Keratinocyte (primary cell): ENCODE results near the gene MLLT3. TPM values are rescaled to one million over a fixed set of nuclear protein-coding genes. Genes with fewer than 3 reads are reported as not detected.
A peak's percentile ranks its signal among the peaks of the same experiment; 100 is the strongest.

Source experiments
- DNase-seq: peaks from one replicate; pipeline ENCODE4 v3.0.0-alpha.2; 2011; ENCODE audit warnings: low read depth, missing footprints, low spot score
- FAIRE-seq: peaks from 2 replicates; lab custom pipeline; 2011; peaks lifted over from hg19 to GRCh38; lab: Jason Lieb, UNC
- H2AFZ ChIP-seq: 2 replicates; pipeline ENCODE4 v1.6.0; 2012; ENCODE audit warnings: low read length, control low read depth, inconsistent platforms; ENCODE audit not compliant: control insufficient read depth
- H3K27ac ChIP-seq: 2 replicates; pipeline ENCODE4 v1.5.1; 2011; ENCODE audit warnings: low read length; ENCODE audit not compliant: control insufficient read depth, insufficient read depth
- H3K27me3 ChIP-seq: 3 replicates; pipeline ENCODE4 v1.6.0; 2011; ENCODE audit warnings: low read length; ENCODE audit not compliant: control insufficient read depth, insufficient read depth; ENCODE audit errors: extremely low read depth
- H3K36me3 ChIP-seq, 2 experiments: 2 replicates in 1 of 2; 3 replicates in 1 of 2; pipeline ENCODE4 v1.5.1; 2011; ENCODE audit warnings: low read length in 2 of 2, mild to moderate bottlenecking in 1 of 2; ENCODE audit not compliant: control insufficient read depth in 2 of 2, insufficient read depth in 2 of 2; ENCODE audit errors: extremely low read depth in 1 of 2
- H3K4me1 ChIP-seq: 3 replicates; pipeline ENCODE4 v1.5.1; 2011; ENCODE audit warnings: low read length; ENCODE audit not compliant: control insufficient read depth, insufficient read depth; ENCODE audit errors: extremely low read depth
- H3K4me2 ChIP-seq: 3 replicates; pipeline ENCODE4 v1.6.0; 2011; ENCODE audit warnings: low read depth, low read length; ENCODE audit not compliant: control insufficient read depth, insufficient read depth; ENCODE audit errors: extremely low read depth
- H3K4me3 ChIP-seq, 3 experiments: fragments of 200-600 bp in 1 of 3; sonication (generic) in 1 of 3; 2 replicates in 2 of 3; 3 replicates in 1 of 3; pipeline ENCODE4 v1.5.1; 2011 to 2016; ENCODE audit warnings: low read length in 3 of 3, mild to moderate bottlenecking in 3 of 3, control low read depth in 2 of 3, inconsistent platforms in 1 of 3, low read depth in 1 of 3, mixed read lengths in 1 of 3, mixed run types in 1 of 3, moderate library complexity in 1 of 3; ENCODE audit not compliant: control insufficient read depth in 2 of 3, insufficient read depth in 2 of 3; ENCODE audit errors: extremely low read depth in 1 of 3
- H3K79me2 ChIP-seq: 2 replicates; pipeline ENCODE4 v1.6.0; 2012; ENCODE audit warnings: low read length; ENCODE audit not compliant: control insufficient read depth, insufficient read depth
- H3K9ac ChIP-seq: 3 replicates; pipeline ENCODE4 v1.6.0; 2011; ENCODE audit warnings: low read length; ENCODE audit not compliant: control insufficient read depth, insufficient read depth; ENCODE audit errors: extremely low read depth
- H3K9me1 ChIP-seq: 3 replicates; pipeline ENCODE4 v1.6.0; 2011; ENCODE audit warnings: low read length; ENCODE audit not compliant: control insufficient read depth, insufficient read depth; ENCODE audit errors: extremely low read depth
- H3K9me3 ChIP-seq: 2 replicates; pipeline ENCODE4 v1.5.1; 2012; ENCODE audit warnings: low read depth, low read length; ENCODE audit not compliant: control insufficient read depth
- H4K20me1 ChIP-seq: 3 replicates; pipeline ENCODE4 v1.6.0; 2011; ENCODE audit warnings: low read length; ENCODE audit not compliant: control insufficient read depth, insufficient read depth; ENCODE audit errors: extremely low read depth
- EZH2 ChIP-seq: IDR thresholded peaks from one replicate; pipeline ENCODE4 v1.6.1; 2012; ENCODE audit warnings: inconsistent platforms, mild to moderate bottlenecking, low read length, moderate library complexity
- dilution Hi-C: fragments of 300-500 bp; cut with MboI; formaldehyde crosslinking; loops from one replicate; pipeline ENCODE4 v1.7.0; 2020; ENCODE audit warnings: low sequenced_read_pairs; ENCODE audit not compliant: extremely low pct_ligation_motif_present
- polyA plus RNA-seq, 5 experiments: library from polyadenylated mRNA; depleted of rRNA in 3 of 5; stranded (reverse) in 3 of 5; stranded (forward) in 1 of 5; unstranded in 1 of 5; fragments of >200 nt; gene quantifications; 1 replicate in 1 of 5; 2 replicates in 3 of 5; 3 replicates in 1 of 5; pipeline versions ENCODE4 v1.2.1 to v1.2.3, GENCODE V29; 2011 to 2012; ENCODE audit warnings: missing spikeins in 2 of 5, low read depth in 1 of 5, low replicate concordance in 1 of 5
- TF ChIP-seq, protein P1 (sequence below), 3 experiments: IDR thresholded peaks in 1 of 3; conservative IDR thresholded peaks in 1 of 3; optimal IDR thresholded peaks in 1 of 3; 2 replicates in 2 of 3; 3 replicates in 1 of 3; pipeline versions ENCODE3 to v1.5.1; 2011; ENCODE audit warnings: low read length in 3 of 3, mild to moderate bottlenecking in 3 of 3, moderate library complexity in 2 of 3, control low read depth in 1 of 3, inconsistent platforms in 1 of 3; ENCODE audit not compliant: insufficient read depth in 2 of 3; ENCODE audit errors: extremely low read depth in 1 of 3

Gene MLLT3
- polyA plus RNA-seq, 1 donor (not counting 4 experiments of a cell fraction or from before 2014, with no cell fraction given), result 17.0 TPM

DNA sequence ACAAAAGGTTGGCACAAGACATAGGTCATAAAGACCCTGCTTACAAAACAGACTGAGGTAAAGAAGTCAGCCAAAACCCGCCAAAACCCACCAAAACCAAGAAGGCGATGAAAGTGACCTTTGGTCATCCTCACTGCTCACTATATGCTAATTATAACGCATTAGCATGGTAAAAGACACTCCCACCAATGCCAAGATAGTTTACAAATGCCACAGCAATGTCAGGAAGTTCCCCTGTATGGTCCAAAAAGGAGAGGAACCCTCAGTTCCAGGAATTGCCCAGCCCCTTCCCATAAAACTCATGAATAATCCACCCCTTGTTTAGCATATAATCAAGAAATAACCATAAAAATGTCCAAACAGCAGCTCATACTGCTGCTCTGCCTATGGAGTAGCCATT lies 27.7 kb downstream of the MLLT3 start:
- dilution Hi-C loops, result no loop called here
- H3K4me2 ChIP-seq, result no peak overlapping the region
- no peaks in the 10 kb centered on the region for H3K36me3 ChIP-seq
- no peaks in the 10 kb centered on the region for H4K20me1 ChIP-seq
- FAIRE-seq, result no peak
- no peaks in the 10 kb centered on the region for H3K9me1 ChIP-seq
- no peak overlapping the region for H2AFZ ChIP-seq
- no peak for DNase-seq
- no peak overlapping the region for H3K4me3 ChIP-seq
- H3K27ac ChIP-seq, result no peak overlapping the region
- H3K9ac ChIP-seq, result no peak overlapping the region
- H3K79me2 ChIP-seq, result no peaks in the 10 kb centered on the region
- TF ChIP-seq, protein P1, sequence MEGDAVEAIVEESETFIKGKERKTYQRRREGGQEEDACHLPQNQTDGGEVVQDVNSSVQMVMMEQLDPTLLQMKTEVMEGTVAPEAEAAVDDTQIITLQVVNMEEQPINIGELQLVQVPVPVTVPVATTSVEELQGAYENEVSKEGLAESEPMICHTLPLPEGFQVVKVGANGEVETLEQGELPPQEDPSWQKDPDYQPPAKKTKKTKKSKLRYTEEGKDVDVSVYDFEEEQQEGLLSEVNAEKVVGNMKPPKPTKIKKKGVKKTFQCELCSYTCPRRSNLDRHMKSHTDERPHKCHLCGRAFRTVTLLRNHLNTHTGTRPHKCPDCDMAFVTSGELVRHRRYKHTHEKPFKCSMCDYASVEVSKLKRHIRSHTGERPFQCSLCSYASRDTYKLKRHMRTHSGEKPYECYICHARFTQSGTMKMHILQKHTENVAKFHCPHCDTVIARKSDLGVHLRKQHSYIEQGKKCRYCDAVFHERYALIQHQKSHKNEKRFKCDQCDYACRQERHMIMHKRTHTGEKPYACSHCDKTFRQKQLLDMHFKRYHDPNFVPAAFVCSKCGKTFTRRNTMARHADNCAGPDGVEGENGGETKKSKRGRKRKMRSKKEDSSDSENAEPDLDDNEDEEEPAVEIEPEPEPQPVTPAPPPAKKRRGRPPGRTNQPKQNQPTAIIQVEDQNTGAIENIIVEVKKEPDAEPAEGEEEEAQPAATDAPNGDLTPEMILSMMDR (optimal IDR thresholded peaks at IDR 0.05 in 1 of 3, IDR thresholded peaks at IDR 0.05 in 1 of 3, conservative IDR thresholded peaks at IDR 0.05 in 1 of 3; ENCODE audit: extremely low read depth in 1 of 3, insufficient read depth in 2 of 3, low read length in 3 of 3), result no peak
- no peak for TF ChIP-seq EZH2
- no peaks in the 10 kb centered on the region for H3K9me3 ChIP-seq
- peaks cover 20% of the 10 kb centered on the region for H3K4me1 ChIP-seq
- no peaks in the 10 kb centered on the region for H3K27me3 ChIP-seq

DNA sequence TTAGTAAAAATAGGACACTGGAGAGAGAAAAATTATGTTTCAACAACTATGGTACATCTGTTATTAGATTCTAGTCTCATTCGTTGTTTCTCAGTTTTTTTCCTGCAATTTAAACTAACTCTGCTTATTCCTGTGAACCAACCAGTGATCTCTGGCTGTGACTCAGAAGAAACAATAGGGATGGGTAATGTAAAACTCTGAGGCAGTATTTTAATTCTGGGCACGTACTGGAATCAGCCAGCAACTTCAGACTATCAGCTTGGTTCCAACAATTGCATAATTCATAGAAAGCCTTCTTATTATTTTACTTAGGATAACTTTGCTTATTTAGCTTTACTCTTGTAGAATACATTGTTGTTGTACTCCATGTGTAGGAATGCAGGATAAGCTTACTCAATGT lies 28.8 kb downstream of the MLLT3 start:
- Histone ChIP-seq H3K27ac (no peak overlapping the region), H3K9ac (no peak overlapping the region), H3K4me2 (no peak overlapping the region), H3K9me3 (no peaks in the 10 kb centered on the region), H3K4me1 (peaks cover 17% of the 10 kb centered on the region), H3K9me1 (no peaks in the 10 kb centered on the region), H3K27me3 (no peaks in the 10 kb centered on the region), H3K36me3 (no peaks in the 10 kb centered on the region), H4K20me1 (no peaks in the 10 kb centered on the region), H2AFZ (no peak overlapping the region), H3K79me2 (no peaks in the 10 kb centered on the region), H3K4me3 (no peak overlapping the region)
- DNase-seq (no peak), FAIRE-seq (peak; percentile 29)
- dilution Hi-C loops, result no loop called here
- TF ChIP-seq EZH2, result no peak
- TF ChIP-seq, protein P1 (optimal IDR thresholded peaks at IDR 0.05 in 1 of 3, IDR thresholded peaks at IDR 0.05 in 1 of 3, conservative IDR thresholded peaks at IDR 0.05 in 1 of 3; ENCODE audit: extremely low read depth in 1 of 3, insufficient read depth in 2 of 3, low read length in 3 of 3), result no peak
